HG03039 (cell line): ENCODE data around the gene MSI1.

Source experiments
- ATAC-seq: cut with Tn5 transposase; IDR thresholded peaks from one replicate; pipeline ENCODE4 v1.9.1; 2021; ENCODE audit warnings: mild to moderate bottlenecking, moderate library complexity; ENCODE audit not compliant: unreplicated experiment

The MSI1 gene

DNA sequence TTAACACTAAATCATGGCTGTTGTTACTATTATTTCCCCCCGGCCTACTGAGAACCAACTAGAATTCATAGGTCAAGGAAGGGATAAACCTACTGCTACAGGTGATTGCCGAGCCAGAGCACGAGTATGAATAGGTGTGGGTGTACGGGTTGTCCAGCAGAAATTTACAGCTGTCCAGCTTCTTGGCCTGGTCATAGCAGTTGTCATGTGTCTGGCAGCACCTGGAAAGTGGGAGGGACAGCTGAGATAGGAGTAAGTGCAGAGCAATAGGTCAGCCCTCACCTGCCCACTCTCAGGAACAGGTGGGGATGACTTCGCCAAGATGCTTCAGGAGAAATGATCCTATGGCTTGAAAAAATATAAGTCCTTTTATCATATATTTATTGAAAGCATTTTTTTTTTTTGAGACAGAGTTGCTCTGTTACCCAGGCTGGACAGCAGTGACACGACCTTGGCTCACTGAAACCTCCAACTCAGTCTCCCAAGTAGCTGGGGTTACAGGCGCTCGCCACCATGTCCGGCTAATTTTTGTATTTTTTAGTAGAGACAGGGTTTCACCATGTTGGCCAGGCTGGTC lies 44.0 kb downstream of the MSI1 start:
- no peak for ATAC-seq

DNA sequence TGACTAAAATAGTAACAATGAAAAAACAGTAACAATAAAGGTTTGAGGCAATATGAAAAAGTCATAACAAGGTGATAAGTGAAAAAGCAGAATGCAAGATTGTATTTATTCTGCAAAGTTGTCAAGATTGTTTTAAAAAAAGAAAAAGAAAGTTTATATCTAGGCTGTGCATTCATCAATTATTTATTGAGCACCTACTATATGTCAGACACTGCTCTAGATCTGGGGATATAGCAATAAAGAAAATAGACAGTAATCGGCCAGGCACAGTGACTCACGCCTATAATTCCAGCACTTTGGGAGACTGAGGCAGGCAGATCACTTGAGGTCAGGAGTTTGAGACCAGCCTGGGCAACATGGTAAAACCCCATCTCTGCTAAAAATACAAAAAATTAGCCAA lies 45.2 kb downstream of the MSI1 start:
- no peak for ATAC-seq

DNA sequence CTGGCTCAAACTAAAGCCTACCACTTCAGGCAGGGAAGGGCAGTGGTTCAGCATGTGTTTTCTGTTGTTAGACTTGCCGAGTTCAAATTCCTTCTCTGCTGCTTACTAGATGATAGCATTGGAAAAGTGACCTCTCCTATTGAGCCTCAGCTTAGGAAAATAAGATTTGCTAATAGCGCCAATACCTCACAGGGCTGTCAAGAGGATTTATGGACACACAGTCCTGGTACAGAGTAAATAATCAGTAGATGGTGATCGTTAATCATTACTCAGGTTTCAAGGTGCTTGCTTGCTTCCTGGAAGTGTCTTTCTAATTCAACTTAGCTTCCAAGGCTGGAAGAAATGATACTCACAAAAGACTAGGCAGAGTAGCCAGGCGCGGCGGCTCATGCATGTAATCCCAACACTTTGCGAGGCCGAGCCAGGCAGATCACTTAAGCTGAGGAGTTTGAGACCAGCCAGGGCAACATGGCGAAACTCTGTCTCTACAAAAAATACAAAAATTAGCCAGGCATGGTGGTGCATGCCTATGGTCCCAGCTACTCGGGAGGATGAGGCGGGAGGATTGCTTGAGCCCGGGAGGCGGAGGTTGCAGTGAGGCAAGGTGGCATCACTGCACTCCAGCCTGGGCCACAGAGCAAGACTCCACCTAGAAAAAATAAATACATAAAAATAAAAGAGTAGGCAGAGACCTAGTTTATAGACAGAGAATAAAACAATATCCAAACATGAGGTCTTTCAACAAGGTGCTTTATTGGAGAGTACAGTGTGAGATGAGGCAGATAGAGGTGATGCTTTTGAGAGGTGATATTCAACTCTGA lies 47.4 kb downstream of the MSI1 start:
- ATAC-seq = no peak

DNA sequence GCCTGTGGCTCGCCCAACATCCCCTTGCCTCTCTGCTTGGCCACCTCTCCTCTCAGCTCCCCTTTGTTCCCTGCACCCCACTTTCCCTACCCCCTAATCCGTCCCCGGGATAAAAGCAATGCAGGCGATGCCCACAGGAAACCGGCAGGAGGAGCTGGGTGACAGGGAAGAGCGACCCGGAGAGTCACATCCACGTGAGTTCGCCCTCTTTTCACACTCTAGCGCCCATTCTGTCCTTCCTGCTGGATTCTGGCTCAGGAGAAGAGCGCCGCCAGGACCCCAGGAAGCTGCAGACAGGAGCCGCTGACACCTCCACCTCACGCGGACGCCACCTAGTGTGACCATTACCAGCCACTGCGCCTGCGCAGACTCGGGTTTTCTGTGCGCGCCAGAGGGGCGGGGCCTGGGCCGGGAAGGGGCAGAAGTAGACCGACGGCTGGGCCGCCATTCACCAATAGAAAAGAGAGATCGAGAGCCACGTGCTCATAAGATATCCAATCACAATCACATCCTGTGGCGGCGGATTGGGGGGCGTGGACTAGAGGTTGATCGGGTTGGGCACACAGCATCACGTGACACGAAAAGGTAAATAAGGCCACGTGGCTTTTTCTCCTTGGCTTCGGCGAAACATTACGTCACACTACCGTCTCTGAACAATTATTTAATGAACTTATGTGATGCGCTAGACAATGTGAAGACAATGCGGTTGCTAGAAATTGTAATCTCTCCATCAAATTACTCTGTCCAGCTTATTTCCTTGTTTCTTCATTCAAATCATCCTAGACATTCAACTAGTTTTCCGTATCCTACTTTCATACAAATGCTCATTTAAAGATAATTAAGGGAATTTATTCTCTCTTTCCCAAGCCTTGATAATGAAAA lies 51.5 kb downstream of the MSI1 start:
- peak; percentile 98 for ATAC-seq

DNA sequence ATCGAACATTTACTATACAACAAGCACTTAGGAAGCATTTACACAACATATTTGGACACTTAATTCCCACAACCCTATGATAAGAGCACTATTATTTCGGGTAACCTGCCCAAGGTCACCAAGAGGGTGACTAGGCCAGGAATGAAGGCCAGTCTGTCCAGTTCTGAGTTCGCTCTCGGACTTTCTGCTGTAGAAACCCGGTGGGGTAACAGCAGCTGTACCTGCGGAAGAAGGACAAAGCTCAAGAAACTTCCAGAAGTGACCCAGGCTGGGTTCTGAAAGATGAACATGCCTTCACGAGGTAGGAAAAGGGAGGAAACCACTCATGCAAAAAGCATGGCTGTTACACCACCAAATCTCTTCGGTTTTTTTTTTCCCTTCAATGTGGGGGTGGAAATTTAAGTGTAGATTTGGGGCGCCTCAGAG lies 52.2 kb downstream of the MSI1 start:
- no peak for ATAC-seq

- no peak for ATAC-seq
Observed at GRCh38 chr12:120314220-120314619, 54.7 kb downstream of the MSI1 start.

GRCh38 chr12:120301962-120302815 lies 66.8 kb downstream of the MSI1 start, which contains the start of gene SIRT4:
SIRT4 (plus strand) TSS chr12:120302321; CDS start chr12:120303562, 1,241 bp downstream.
- ATAC-seq = peak; percentile 71

GRCh38 chr12:120292661-120293531 lies 76.1 kb downstream of the MSI1 start, which contains the start of gene RNU4-1:
RNU4-1 (minus strand) TSS chr12:120293237.
- peak; percentile 43 for ATAC-seq

DNA sequence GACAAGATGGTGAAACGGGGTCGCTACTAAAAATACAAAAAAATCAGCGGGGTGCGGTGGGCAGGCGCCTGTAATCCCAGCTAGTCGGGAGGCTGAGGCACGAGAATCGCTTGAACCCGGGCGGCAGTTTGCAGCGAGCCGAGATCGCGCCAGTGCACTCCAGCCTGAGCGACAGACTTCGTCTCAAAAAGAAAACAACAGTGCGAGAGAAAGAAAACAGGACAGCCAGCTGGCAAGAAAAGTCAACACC lies 76.6 kb downstream of the MSI1 start:
- ATAC-seq = peak; percentile 8
